ENCODE measurements around the gene MYLIP. TPM values are rescaled to one million over a fixed set of nuclear protein-coding genes. Genes with fewer than 3 reads are reported as not detected.
"Not testable (repeated sequence)": the region's sequence is repeated elsewhere in the genome, so short reads cannot be mapped to it uniquely, and the experiment has no call there.

MYLIP gene
- total RNA-seq, 1 donor = 10.1 TPM

- TF ChIP-seq CTCF (IDR thresholded peaks at IDR 0.05; ENCODE audit: extremely low read depth, low read depth, low read length) = no peak
- Histone ChIP-seq H3K27me3 (ENCODE audit: insufficient read depth, low read length) (peaks cover 11% of the 10 kb centered on the region), H2AFZ (ENCODE audit: low read length) (no peak overlapping the region), H3K4me1 (ENCODE audit: insufficient read depth, low read length) (no peaks in the 10 kb centered on the region), H3K4me3 (ENCODE audit: insufficient read depth, low read length) (no peak overlapping the region), H3K79me2 (ENCODE audit: insufficient read depth, low read length) (no peaks in the 10 kb centered on the region), H4K20me1 (ENCODE audit: insufficient read depth, low read length) (no peaks in the 10 kb centered on the region), H3K36me3 (ENCODE audit: insufficient read depth, low read length) (no peaks in the 10 kb centered on the region), H3K9me3 (ENCODE audit: low read depth, low read length) (no peaks in the 10 kb centered on the region), H3K27ac (ENCODE audit: low read depth, low read length) (no peak overlapping the region), H3K4me2 (ENCODE audit: insufficient read depth, low read length) (no peak overlapping the region)
- DNase-seq (ENCODE audit: insufficient read length, low spot score, missing footprints) = no peak
These were observed 45.7 kb downstream of the MYLIP start for GRCh38 chr6:16174416-16175078.

GRCh38 chr6:16176600-16176999 lies 47.7 kb downstream of the MYLIP start:
- H3K4me3 ChIP-seq (ENCODE audit: insufficient read depth, low read length); H3K79me2 ChIP-seq (ENCODE audit: insufficient read depth, low read length); H3K36me3 ChIP-seq (ENCODE audit: insufficient read depth, low read length); H3K4me1 ChIP-seq (ENCODE audit: insufficient read depth, low read length); H3K9me3 ChIP-seq (ENCODE audit: low read depth, low read length); DNase-seq (ENCODE audit: insufficient read length, low spot score, missing footprints); H3K4me2 ChIP-seq (ENCODE audit: insufficient read depth, low read length); H3K27ac ChIP-seq (ENCODE audit: low read depth, low read length); H4K20me1 ChIP-seq (ENCODE audit: insufficient read depth, low read length); H3K27me3 ChIP-seq (ENCODE audit: insufficient read depth, low read length); H2AFZ ChIP-seq (ENCODE audit: low read length): not testable (repeated sequence)

DNA sequence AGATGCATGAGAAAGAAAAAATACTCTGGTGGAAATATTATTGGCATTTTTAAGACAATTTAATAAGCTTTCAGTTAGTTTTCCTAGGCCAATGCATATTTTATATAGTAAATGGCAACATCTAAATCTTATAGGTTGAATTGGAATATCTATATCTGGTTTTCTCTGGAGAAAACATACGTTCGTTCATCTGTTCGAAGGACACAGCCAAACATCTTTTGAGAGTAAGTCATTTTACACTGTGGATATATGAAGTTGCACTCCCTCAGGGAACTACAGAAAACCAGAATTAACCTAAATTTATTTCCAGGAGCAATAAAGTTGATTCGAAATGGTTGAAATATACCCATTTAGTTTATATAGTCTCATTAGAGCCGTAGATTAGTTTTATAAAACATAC lies 49.0 kb downstream of the MYLIP start:
- Histone ChIP-seq H3K79me2 (ENCODE audit: insufficient read depth, low read length) (no peaks in the 10 kb centered on the region), H3K36me3 (ENCODE audit: insufficient read depth, low read length) (no peaks in the 10 kb centered on the region), H3K4me3 (ENCODE audit: insufficient read depth, low read length) (no peak overlapping the region), H3K4me1 (ENCODE audit: insufficient read depth, low read length) (no peaks in the 10 kb centered on the region), H4K20me1 (ENCODE audit: insufficient read depth, low read length) (no peaks in the 10 kb centered on the region), H3K27me3 (ENCODE audit: insufficient read depth, low read length) (no peaks in the 10 kb centered on the region), H2AFZ (ENCODE audit: low read length) (no peak overlapping the region), H3K27ac (ENCODE audit: low read depth, low read length) (no peak overlapping the region), H3K4me2 (ENCODE audit: insufficient read depth, low read length) (no peak overlapping the region), H3K9me3 (ENCODE audit: low read depth, low read length) (peaks cover 3% of the 10 kb centered on the region)
- no peak for TF ChIP-seq CTCF (IDR thresholded peaks at IDR 0.05; ENCODE audit: extremely low read depth, low read depth, low read length)
- no peak for DNase-seq (ENCODE audit: insufficient read length, low spot score, missing footprints)

GRCh38 chr6:16178351-16178750 lies 49.5 kb downstream of the MYLIP start:
- Histone ChIP-seq H4K20me1 (ENCODE audit: insufficient read depth, low read length) (no peaks in the 10 kb centered on the region), H3K4me2 (ENCODE audit: insufficient read depth, low read length) (no peak overlapping the region), H2AFZ (ENCODE audit: low read length) (no peak overlapping the region), H3K36me3 (ENCODE audit: insufficient read depth, low read length) (no peaks in the 10 kb centered on the region), H3K27ac (ENCODE audit: low read depth, low read length) (no peak overlapping the region), H3K9me3 (ENCODE audit: low read depth, low read length) (peaks cover 3% of the 10 kb centered on the region), H3K4me1 (ENCODE audit: insufficient read depth, low read length) (no peaks in the 10 kb centered on the region), H3K79me2 (ENCODE audit: insufficient read depth, low read length) (no peaks in the 10 kb centered on the region), H3K27me3 (ENCODE audit: insufficient read depth, low read length) (no peaks in the 10 kb centered on the region), H3K4me3 (ENCODE audit: insufficient read depth, low read length) (no peak overlapping the region)
- TF ChIP-seq CTCF (IDR thresholded peaks at IDR 0.05; ENCODE audit: extremely low read depth, low read depth, low read length) = no peak
- no peak for DNase-seq (ENCODE audit: insufficient read length, low spot score, missing footprints)
